Measurements from ENCODE around the gene PPME1.

PPME1 gene

DNA sequence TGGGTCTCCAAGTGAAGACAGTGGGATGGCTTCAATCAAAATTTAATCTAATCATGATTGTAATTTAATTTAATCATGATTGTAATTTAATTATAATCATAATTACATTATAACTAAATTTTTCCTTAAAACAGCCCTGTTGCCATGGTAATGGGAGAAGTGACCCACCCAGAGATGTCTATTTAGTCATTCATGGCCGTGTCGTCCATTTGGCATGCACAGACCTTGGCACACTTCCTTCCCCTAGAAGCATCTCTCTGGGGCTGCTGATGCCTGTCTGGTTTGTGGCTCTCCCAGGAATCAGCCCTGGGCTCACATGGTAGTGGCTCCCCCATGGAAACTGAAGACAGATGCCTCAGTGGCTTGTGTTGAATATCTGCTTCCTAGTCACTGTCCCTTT lies 113.4 kb downstream of the PPME1 start:
- TF ChIP-seq CTCF (conservative IDR thresholded peaks at IDR 0.05; ENCODE audit: low read depth, low read length) = no peak
- H3K4me3 ChIP-seq (ENCODE audit: low read length) = no peak overlapping the region
- no peak for DNase-seq (ENCODE audit: low read depth)

DNA sequence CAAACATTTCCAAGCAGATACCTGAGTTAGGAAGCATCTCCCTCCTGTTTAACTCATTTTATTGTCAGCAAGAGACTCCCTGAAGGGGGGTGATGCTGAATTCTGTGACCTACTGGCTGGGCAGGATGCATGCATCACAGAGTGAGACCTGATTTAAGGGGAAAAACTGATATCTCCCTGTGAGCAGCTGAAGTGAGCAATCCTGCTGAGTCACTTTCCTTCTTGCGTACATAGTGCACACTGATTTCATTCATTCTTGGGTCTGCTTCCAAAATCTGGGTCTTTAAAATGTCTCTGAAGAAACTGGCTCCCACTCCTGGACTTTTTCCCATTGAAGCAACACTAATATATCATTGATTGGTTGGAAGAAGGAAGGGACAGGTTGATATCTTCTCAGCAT lies 117.1 kb downstream of the PPME1 start:
- TF ChIP-seq CTCF (conservative IDR thresholded peaks at IDR 0.05; ENCODE audit: low read depth, low read length) = no peak
- no peak overlapping the region for H3K4me3 ChIP-seq (ENCODE audit: low read length)
- DNase-seq (ENCODE audit: low read depth) = peak; percentile 43

DNA sequence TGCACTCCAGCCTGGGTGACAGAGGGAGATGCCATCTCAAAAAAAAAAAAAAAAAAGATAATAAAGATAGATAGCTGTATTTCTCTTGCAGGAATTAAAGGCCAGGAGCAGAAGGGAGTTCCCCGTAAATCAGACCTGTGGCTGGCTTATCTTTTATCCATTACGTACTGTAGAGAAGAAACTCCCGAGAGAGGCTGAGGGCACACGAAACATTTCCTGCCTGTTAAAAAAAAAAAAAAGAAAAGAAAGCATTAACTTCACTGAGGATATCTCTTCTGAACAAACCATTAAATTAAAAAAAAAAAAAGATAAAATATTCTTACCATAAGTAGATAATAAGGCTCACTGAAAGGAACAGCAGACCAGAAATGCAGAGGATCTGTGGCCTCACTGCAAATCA lies 117.8 kb downstream of the PPME1 start:
- no peak overlapping the region for H3K4me3 ChIP-seq (ENCODE audit: low read length)
- no peak for TF ChIP-seq CTCF (conservative IDR thresholded peaks at IDR 0.05; ENCODE audit: low read depth, low read length)
- no peak for DNase-seq (ENCODE audit: low read depth)

GRCh38 chr11:74297484-74297883 lies 126.4 kb downstream of the PPME1 start:
- DNase-seq (ENCODE audit: low read depth) = no peak
- TF ChIP-seq CTCF (conservative IDR thresholded peaks at IDR 0.05; ENCODE audit: low read depth, low read length) = no peak
- H3K4me3 ChIP-seq (ENCODE audit: low read length) = no peak overlapping the region

GRCh38 chr11:74299015-74299414 lies 127.9 kb downstream of the PPME1 start:
- TF ChIP-seq CTCF (conservative IDR thresholded peaks at IDR 0.05; ENCODE audit: low read depth, low read length) = no peak
- no peak overlapping the region for H3K4me3 ChIP-seq (ENCODE audit: low read length)
- no peak for DNase-seq (ENCODE audit: low read depth)

Data from retinal pigment epithelial cell (primary cell).